ENCODE results near the gene SLC7A8.

Gene SLC7A8

DNA sequence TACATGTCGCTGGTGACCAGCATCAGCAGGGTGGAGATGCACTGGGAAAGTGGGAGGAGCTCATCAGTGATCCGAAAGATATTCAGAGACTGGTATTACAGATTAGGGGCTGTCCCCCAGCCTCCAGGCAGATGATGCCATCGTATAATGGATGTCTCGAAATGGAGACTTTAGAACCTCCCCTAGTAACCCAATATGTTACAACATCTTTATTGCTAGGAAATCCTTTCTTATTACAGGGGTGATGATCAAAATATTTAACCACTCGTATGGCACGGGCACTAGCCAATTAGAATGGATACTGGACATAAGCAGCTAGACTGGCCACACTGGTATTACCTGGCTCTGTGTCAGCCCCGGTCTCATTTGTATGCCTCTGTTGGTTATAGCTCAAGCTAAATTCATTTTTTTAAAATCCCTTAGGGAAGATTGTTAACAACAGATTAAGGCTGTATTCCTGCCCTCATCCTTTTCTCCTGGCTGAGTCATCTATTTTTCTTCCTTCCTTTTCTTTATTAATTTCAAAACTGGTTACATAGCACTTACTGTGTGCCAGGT lies 53.6 kb downstream of the SLC7A8 start:
- DNase-seq (ENCODE audit: low spot score): no peak

GRCh38 chr14:23128969-23129758 lies 54.3 kb downstream of the SLC7A8 start:
- DNase-seq (ENCODE audit: low spot score): no peak

- no peak for DNase-seq (ENCODE audit: low spot score)
Observed at GRCh38 chr14:23127861-23128260, 55.6 kb downstream of the SLC7A8 start.

GRCh38 chr14:23126548-23127278 lies 56.7 kb downstream of the SLC7A8 start:
- no peak for DNase-seq (ENCODE audit: low spot score)

DNA sequence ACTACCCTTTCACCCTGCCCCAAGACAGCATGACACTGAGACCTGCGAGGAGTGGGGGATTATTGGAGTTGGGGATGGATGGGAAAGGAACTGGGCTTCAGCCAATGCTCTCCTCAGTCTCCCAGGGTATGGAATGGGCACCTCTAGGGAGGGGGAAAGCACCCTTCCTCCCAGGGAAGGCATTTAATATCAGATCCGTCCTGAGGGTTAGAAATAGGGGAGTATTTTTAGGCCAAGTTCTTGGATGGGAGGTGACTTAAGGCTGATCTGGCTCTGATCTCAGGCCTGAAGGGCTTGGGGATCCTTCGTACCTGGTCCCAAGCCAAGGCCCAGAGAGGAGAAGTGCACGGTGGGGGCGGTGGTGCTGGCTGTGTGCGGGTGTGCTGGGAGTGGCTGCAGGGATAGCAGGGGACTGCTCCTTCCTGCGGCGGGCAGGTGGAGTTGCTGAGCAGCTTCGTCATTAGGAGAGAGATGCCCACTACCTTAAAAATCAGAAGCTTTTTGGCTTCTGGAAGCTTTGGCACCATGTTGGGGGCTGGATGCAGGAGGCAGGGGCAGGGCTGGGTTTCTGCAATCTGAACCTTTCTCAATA lies 57.4 kb downstream of the SLC7A8 start:
- DNase-seq (ENCODE audit: low spot score): no peak

DNA sequence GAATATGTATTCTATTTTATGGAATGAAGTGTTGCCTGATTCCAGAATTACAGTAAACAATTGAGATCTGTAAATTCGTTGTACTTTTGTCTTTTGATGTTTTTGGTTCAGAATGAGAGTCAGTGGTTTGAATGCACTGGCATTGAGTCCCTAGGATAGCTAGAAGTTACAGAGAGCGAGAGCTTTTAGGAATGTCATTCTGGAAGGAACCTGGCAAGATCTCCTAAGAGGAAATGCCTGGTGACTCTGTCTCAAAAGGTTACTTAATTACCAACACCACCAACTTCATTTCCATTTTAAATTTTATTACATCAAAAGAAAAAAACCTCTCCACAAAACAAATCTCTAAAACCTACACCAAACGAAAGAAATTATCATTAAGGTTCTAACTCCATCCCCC lies 58.4 kb downstream of the SLC7A8 start:
- DNase-seq (ENCODE audit: low spot score): no peak

- DNase-seq (ENCODE audit: low spot score): no peak
Observed at GRCh38 chr14:23124337-23124954, 59.0 kb downstream of the SLC7A8 start.

- no peak for DNase-seq (ENCODE audit: low spot score)
Observed at GRCh38 chr14:23123419-23123818, 60.0 kb downstream of the SLC7A8 start.

DNA sequence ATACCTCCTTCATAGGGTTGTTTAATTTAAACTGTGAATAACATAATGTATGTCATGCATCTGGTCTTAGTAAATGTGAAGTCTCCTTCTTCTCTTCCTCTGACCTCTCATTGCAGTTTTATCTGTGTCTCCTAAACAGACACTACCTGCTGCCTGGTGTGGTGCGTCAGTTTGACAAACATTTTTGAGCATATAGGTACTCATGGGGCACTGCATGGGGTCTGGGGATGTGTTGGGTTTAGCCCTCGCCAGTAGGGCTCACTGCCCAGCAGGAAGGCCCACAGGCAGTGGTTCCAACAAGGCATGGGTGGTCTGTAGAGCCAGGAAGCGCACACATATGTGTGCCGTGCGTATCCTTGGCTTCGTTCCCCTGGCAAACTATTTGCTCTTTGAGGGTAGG lies 61.4 kb downstream of the SLC7A8 start:
- DNase-seq (ENCODE audit: low spot score): no peak

DNA sequence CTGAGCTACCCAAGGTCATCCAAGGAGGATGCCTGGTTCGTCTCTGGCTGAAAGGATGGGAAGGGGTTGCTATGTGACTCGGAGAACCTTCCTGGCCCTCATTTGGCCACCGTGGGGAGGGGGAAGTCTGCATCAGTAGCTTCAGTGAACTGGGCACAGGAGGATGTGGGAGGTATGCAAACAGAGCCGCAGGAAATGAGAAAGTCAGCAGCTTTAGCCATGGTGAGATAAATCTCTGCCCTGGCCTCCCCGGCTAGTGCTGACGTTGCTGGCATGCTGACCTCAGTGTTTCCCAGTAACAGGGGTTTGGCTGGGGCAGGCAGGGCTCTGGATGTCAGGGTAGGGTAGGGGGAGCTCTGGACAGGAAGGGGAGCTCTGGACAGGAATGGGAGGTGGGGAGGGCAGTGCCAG lies 62.1 kb downstream of the SLC7A8 start:
- DNase-seq (ENCODE audit: low spot score): peak; percentile 18

- DNase-seq (ENCODE audit: low spot score): peak; percentile 88
Observed at GRCh38 chr14:23120541-23121251, 62.8 kb downstream of the SLC7A8 start.

- DNase-seq (ENCODE audit: low spot score): no peak
Observed at GRCh38 chr14:23119363-23120327, 63.8 kb downstream of the SLC7A8 start.

DNA sequence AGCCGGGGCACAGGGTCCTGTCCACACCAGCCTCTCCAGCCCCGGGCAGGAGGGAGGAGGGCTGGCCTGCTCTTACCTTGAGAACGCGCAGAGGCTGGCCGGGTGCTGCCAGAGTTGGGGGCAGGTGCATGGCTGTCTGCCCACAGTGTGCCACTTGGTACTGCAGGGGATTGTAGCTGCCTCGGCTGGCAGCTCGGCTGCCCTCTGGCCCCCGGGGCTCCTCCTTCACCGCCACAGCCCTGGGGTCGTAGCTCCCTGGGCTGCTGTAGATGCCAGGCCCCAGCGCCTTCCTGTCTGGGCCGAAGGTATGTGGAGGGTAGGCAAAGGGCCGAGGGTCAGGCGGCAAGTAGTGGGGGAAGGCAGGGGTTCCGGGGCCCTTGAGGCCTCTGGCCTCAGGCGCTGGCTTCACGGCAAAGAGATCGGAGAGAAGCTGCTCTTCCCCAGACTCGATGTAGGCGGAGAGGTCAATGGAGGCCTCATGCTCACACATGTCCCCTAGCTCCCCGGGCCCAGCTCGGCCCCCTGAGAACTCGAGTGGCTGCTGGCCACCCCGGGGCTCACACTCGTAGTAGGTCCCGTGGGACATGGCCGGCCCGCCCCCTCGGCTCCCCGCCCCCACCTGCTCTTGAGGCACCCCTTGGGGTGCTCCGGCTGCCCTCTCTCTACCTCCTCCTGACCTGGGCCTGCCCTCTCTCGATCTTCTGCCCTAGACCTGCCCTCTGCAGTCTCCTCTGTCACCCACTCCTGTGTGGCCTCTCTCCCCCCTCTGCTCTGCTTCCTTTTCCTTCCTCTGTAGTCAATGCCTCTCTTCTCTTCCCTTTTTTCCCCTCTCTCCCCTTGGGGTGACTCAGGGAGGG lies 64.7 kb downstream of the SLC7A8 start, which contains the start of gene CEBPE:
Gene CEBPE, minus strand, starts transcription at position 750 of the 857 bp plus-strand sequence. Its CDS starts 164 bp downstream, at position 586.
- no peak for DNase-seq (ENCODE audit: low spot score)

GRCh38 chr14:23117371-23118020 lies 66.0 kb downstream of the SLC7A8 start:
- no peak for DNase-seq (ENCODE audit: low spot score)

- no peak for DNase-seq (ENCODE audit: low spot score)
Observed at GRCh38 chr14:23115918-23116317, 67.5 kb downstream of the SLC7A8 start.

DNA sequence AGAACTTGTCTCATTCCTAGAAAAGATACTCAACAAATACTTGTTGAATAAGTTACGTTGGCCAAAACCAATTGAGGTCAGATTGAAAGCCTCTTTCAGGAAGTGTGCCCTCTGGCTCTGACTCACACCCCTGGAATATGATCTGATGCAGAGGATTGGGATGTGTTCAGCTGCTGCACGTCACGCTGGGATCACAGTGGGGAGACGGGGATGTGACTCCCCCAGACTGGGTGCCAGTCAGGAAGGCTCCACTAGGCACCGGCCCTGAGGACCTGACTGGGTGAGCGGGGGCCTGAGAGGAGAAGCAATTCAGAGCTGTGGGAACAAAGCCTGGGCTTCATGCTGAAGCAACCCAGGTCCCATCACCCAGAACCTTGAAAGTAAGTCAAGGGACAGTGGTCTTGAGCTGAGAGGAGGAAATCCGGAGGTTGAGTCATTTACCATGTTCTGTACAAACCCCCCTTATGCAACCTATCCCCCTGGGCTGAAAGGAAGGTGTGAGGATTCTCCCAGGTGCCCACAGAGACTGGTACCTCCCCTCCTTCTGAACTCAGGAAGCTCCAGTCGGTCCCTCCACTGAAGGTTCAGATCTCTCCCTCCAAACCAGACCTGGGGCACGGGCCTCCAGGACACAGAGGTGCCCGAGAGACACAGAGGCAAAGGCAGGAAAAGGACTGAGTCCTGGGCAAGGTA lies 68.3 kb downstream of the SLC7A8 start:
- no peak for DNase-seq (ENCODE audit: low spot score)

DNA sequence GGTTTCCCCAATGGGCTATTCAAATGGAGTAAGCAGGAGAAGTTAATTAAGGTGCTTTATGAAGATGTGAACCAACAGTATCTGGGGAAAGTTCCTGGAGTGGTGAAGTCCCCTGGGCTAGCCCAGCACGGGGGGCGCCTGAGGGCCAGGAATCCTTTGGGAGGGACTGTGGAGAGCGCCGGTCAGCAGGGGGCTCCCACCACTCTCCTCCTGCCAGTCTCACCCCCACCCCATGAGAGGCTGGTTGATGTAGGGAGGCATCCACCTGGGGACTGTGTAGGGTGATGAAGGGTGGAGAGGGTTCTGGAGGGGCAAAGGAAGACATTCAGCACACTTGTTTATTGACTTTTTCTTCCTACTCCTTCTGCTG lies 68.8 kb downstream of the SLC7A8 start:
- DNase-seq (ENCODE audit: low spot score): no peak

GRCh38 chr14:23114120-23114458 lies 69.4 kb downstream of the SLC7A8 start:
- no peak for DNase-seq (ENCODE audit: low spot score)
